Lung microvascular endothelial cell (primary cell): ENCODE measurements around the gene MARCHF3. TPM values are rescaled to one million over a fixed set of nuclear protein-coding genes. Genes with fewer than 3 reads are reported as not detected.
A peak's percentile ranks its signal among the peaks of the same experiment; 100 is the strongest.
"Not testable (repeated sequence)": the region's sequence is repeated elsewhere in the genome, so short reads cannot be mapped to it uniquely, and the experiment has no call there.

ENCODE experiments used
- DNase-seq, 2 donors: peaks; one replicate each; pipeline versions ENCODE4 v3.0.0 to v3.0.0-alpha.2; 2010; ENCODE audit warnings: low read depth in 2 of 2
- total RNA-seq: library from RNA; depleted of rRNA; stranded (reverse); fragments of >200 nt; gene quantifications from 2 replicates; pipeline ENCODE4 v1.2.1, GENCODE V29; 2014

Gene MARCHF3
- total RNA-seq, 1 donor from 2014 or later = 112 TPM

- DNase-seq = no peak
Observed at GRCh38 chr5:126954981-126955380, 75.4 kb downstream of the MARCHF3 start.

DNA sequence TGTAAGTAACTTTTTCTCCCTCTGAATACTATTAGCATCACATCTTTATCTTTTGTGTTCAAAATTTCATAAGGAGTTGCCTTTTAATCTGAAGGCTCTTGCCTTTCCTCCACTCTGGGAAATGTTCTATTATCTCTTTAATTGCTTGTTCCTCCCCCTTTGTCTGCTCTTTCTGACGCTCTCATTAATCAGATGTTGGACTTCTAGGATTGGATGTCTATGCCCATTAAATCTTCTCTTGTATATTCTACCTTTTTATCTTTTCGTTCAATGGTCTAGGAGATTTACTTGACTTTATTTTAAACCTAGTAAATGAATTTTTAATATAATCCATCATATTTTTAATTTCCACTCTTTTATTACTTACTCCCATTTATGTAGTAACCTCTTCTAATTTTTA, 76.7 kb downstream of the MARCHF3 start:
- DNase-seq = no peak

DNA sequence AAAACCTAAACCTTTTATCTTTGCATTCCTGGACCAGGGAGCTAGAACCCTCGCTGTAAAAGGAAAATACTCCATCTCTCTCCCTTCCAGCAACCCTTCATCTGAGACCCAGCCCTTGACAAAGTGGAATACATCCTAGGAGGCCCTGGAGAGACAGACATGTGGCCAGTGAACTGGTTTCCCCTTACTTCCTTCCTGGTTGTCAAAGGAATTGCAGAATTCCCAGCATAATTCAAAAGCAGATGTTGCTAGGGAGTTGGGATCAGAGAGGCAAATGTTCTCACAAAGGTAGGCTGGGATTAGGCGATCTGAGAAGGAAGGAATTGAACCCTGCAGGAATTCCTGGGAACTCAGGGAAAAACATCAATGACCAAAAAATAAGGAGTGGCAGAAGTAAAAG, 80.9 kb downstream of the MARCHF3 start:
- peak; percentile 71 to 75 for DNase-seq

- DNase-seq = no peak
Observed at GRCh38 chr5:126948453-126948852, 81.9 kb downstream of the MARCHF3 start.

- no peak for DNase-seq
Observed at GRCh38 chr5:126948011-126948355, 82.4 kb downstream of the MARCHF3 start.

GRCh38 chr5:126947146-126948010, 83.0 kb downstream of the MARCHF3 start:
- peak in 1 of 2 donors; percentile 65 for DNase-seq

DNA sequence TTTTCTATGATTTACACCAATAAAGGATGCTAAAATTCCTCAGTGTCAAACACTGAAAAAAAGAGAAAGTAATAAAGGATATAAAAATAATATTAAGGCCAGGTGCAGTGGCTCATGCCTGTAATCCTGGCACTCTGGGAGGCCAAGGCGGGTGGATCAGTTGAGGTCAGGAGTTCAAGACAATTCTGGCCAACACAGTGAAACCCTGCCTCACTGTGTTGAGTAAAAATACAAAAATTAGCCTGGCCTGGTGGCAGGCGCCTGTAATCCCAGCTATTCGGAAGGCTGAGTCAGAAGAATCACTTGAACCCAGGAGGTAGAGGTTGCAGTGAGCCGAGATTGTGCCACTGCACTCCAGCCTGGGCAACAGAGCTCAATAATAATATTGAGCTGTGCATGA, 87.5 kb downstream of the MARCHF3 start:
- not testable (repeated sequence) for DNase-seq

DNA sequence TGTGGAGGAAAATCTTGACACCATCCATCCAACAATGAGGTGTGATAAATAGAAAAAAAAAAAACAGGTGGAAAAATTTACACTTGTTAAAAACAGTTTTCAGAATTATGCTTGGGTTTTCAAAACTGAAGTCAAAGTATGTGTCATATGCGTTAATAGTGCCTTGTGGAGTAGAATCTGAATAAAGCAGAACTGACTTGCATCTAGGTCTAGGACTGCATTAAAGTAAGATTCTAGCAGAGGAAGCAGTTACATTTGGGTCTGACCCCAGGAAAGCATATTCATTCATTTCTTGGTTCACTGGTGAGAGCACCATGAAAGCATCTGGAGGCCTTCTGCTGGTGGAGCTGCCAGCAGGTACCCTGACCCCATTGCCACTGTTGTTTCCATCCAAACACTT, 89.0 kb downstream of the MARCHF3 start:
- DNase-seq = no peak

- DNase-seq = no peak
Observed at GRCh38 chr5:126939887-126940286, 90.5 kb downstream of the MARCHF3 start.

- DNase-seq = peak; percentile 82 to 84
Observed at GRCh38 chr5:126938466-126938865, 91.9 kb downstream of the MARCHF3 start.

- no peak for DNase-seq
Observed at GRCh38 chr5:126937771-126938170, 92.6 kb downstream of the MARCHF3 start.

DNA sequence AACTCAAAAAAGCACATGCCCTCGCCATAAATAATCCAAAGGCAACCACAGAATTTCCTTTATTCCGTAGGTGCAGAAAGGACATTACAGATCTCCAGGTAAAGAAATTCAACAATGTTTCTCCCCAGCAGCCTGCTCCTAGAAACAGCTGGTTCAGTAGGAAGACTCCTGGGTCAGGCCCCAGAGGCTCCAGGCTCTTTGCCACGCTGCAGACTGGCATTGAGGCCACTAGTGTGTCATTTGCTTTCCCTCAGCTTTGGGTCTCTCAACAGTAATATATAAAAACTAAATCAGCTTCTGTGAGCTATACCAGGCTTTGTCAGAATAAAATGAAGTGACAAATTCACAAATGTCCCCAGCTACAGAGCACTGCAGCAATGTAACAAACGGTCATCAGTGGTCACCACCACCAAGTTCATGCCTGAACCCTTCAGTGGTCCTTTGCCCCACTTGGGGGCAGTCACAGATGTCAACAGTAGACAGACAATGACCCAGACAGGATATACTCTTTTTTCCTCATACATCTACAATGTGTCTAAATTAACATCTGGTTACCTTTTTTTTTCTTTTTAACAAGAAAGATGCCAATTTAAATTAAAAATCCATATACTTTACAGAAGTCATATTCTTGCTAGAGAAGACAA, 93.5 kb downstream of the MARCHF3 start:
- no peak for DNase-seq

GRCh38 chr5:126931963-126932660, 98.2 kb downstream of the MARCHF3 start:
- DNase-seq = no peak

DNA sequence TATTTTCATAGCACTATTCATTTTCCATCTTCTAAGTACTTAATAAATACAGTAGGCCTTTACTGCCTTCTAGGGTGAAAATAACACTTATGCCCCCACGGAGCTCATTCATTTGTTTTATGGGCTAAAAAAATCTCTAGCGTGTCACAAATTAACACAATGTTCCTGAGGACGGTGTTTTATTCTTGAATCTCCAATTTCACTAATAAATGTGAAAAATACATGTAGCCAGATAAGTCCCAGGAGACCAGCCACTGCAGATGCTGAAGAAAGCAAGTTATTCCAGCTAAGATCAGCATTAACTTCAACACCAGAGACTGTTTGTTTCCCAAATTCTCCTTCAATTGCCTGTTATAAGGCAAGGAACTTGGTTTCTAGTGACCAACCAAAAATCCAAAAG, 102.3 kb downstream of the MARCHF3 start:
- DNase-seq = no peak

DNA sequence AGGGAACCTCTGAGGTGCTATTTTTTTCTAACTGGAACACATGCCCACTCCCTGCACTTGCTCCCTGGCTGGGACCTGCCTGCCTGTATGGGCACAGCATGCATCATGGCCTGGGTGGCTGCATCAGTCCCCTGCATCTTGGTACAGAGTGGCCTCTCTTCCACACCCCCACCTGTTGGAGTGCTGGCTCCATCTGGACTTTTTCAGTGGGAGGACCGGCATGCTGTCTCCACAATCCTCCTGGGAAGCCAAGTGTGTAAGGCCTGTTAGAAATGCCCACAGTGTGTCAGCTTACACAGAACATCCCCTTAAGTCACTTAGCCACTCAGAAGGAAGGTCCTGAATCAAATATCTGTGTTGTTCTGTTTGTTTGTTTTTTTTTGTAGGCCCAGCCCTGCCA, 102.9 kb downstream of the MARCHF3 start:
- DNase-seq = no peak

- no peak for DNase-seq
Observed at GRCh38 chr5:126926187-126926586, 104.2 kb downstream of the MARCHF3 start.

DNA sequence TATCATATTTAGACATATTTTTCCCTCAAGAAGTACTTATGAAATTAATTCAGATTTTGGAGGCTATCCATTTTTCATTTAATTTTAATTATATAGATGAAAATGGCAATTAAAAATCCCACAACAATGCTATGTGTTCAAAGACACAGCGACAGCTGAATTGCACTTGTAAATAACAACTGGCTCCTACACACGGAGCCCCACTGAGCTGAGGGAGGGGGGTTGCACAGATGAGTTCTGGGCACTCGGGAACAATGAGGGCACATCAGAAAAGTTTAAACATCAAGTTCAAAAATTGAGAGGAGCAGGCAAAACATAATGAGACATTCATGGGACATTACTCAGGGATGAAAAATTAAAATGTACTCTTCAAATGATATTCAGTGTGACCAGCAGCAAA, 104.9 kb downstream of the MARCHF3 start:
- DNase-seq = no peak

DNA sequence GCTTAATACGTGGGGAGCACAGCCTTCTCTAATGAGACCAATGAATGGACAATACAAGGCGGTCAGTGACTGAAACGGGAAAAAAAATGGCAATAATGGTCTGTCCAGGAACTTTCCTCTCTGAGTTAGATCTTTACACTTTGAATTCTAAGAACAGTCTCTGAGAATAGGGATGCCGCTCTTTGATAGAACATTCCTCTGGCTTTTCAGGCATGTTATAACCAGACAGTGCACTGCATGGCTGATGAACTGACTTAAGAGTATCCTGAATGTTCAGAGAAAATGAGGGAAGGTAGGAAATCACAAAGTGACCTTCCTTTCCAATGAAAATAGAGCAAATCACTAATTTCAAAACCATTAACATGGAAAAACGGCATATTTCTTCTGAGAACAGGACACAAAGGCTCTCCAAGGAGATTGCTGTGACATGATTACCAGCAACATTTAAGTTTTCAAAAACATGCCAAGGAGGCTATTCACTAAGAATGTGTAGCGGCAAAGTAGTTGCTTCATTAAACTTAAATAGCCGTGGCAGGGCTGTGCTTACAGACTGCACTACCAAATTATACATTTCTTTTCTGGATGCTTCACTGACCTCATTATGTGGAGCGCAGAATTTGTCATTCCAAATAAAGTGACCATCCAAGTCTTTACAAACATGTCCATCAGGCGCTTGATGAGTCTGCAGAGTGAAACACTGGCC, 105.9 kb downstream of the MARCHF3 start:
- DNase-seq = no peak

DNA sequence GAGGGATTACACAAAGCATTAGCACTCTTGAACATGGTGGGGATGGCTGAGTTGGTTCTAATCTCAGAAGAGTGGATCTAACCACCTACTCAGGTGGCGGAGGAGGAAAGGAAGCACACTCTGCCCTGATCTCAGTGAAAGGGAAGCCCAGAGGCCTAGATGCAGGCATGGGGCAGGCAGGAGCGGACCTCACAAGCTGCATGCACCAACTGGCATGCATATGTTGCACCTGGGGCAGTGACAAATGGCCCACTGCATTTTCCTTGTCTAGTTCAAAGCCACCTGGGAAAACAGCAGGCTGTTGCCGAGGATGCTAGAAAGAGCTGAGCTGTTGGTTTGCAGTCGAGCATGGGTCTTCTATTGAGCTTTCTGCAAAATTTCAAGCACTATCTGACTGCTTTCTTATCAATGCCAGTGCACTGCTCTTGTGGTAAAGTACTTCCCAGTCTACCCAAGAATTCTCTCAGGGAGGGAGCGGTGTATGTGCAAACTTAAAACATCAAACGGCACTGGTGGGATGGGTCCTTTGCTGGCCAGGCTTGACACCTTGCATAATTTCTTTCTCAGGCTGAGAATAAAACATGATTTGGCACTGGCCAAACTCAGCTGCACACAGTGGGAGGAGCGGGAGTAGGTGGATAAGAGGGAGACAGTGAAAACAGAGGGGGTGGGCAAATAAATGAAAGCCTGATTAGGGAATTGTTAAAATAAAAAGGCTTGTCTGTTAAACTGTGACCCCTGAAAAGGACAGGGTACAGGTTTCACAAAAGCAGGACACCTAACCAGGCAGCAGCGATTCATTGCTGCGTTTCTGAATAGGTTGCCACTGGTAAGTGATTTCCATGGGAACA, 108.9 kb downstream of the MARCHF3 start:
- DNase-seq = no peak

GRCh38 chr5:126920291-126920690, 110.1 kb downstream of the MARCHF3 start:
- DNase-seq = peak; percentile 60 to 62

DNA sequence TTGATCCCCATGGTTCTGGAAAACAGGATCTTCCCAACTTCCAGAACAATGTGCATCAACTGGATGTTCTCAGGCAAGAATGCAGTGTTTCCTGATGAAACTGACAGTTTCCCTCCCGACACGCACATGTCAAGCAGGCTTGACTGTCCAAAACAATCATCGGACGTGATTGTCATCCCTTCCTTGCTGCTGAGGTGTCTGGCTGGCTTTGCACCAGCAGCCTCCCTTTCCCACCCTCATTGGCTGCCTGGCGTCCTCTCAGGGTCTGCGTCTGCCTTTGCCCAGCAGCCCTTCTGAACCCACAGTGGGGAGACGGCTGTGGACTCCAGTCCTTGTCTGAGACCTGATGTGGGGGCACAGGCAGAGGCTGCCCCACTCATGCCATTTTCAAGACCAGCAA, 110.8 kb downstream of the MARCHF3 start:
- DNase-seq = peak; percentile 98
